H4 (cell line): Measurements from ENCODE around the gene CYSTM1. TPM values are rescaled to one million over a fixed set of nuclear protein-coding genes. Genes with fewer than 3 reads are reported as not detected.
"Not testable (repeated sequence)": the region's sequence is repeated elsewhere in the genome, so short reads cannot be mapped to it uniquely, and the experiment has no call there.

ENCODE experiments used
- DNase-seq: peaks from one replicate; pipeline ENCODE4 v3.0.0-alpha.2; 2015; ENCODE audit warnings: low spot score
- total RNA-seq: library from RNA; depleted of rRNA; stranded (reverse); fragments of >200 nt; shearing (Covaris generic); gene quantifications from 2 replicates; pipeline ENCODE4 v1.2.3, GENCODE V29; 2014

Gene CYSTM1
- total RNA-seq, 1 experiment from 2014 or later, result 15.4 TPM

DNA sequence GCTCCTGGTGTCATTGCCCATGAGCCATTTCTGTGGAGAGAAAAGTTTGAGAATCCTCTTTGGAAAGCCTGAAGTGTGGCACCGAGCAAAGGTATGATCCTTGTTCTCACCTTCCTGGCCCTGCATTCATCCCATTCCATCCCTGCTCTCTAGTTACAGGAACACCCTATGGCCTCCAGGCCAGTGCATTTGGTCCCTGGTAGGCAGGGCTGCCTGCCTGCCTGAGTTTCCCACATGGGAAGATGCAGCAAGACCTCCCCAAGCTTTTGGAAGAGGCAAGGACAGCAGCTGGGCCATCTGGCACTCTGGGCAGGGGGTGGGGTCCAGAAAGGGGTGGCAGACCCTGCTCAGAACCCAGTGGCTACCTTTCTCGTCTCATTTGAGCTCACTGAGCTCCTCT, 24.8 kb upstream of the CYSTM1 start:
- DNase-seq, result no peak

DNA sequence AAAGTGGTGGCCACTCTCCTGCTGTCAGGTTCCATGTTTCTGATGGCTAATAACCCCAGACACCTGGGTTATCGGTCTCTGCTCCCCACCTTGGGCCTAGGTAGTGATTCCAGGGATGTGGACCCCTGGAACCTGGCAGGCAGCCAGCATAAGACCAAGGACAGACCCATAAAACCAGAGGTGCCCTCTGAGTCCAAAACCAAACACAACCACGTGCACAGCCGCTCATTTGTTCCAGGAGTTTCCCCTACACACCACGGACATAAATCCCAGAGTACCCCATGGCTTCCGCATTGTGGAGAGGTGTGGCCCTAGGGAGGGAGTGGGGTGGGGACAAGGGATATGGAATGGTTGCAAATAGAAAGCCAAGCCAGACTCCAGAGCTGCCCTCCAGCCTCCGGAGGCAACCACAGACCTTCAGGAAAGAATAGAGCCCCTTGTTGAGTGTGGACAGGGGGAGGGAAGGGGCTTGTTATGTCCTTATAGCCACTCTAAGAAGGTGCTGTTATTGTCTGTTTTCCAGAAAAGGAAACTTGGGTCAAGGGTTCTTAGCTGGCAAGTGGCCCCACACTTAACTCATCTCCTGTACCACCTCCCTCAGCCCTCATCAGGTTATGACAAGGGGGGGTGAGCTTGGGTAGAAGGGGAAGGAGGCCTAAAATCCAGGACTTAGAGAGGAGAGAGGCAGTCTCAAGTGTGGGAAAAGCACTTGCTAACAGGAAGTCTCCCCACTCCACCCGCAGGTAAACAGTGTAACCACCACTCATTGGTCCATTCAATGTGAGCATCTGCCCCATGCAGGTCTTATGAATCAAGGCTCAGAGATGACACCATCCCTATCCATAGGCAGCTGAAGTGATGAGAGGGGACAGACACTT, 23.6 kb upstream of the CYSTM1 start:
- DNase-seq, result no peak

DNA sequence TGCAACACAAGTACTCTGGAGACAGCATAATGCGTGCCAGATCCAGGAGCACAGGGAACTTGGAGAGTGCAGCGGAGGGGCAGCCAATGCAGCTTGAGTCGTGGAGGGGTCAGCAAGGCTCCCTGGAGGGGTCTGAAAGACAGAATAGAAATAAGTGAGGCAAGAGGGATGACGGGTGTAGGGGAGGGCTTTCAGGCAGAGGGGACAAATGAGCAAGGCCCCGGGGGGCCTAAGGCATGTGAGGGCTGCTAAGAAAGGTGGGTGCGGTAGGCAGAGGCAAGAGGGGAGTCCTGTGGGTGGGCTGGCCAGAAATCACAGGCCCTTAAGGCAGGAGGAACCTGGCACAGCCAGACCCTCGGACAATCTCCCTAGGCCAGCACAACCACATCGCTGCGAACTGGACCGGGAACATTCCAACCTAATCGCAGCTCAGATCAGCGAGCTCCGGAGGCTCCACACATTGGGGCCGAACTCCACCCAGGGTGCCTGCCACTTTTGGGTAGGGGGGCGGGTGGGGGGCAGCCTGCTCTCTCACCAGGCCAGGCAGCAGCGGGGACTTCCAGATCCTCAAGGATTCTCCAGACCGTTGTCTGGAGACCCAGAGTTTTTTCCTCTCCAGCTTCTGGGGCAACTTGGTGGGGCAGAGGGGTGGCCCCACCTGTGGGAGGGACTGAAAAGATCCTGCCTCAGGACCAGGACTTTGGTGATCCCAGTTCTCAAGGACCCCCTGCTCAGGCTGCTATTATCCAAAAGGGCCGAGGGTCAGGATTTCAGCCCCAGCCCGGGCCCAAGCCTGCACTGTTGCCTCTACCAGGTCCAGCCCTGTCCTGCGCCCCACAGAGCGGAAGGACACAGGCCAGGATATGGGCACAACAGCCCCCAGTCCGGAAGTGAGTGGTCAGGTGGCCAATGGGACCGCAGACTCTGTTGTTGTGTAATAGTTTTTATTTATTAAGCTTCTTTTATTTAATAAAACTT, 22.7 kb upstream of the CYSTM1 start:
- no peak for DNase-seq

DNA sequence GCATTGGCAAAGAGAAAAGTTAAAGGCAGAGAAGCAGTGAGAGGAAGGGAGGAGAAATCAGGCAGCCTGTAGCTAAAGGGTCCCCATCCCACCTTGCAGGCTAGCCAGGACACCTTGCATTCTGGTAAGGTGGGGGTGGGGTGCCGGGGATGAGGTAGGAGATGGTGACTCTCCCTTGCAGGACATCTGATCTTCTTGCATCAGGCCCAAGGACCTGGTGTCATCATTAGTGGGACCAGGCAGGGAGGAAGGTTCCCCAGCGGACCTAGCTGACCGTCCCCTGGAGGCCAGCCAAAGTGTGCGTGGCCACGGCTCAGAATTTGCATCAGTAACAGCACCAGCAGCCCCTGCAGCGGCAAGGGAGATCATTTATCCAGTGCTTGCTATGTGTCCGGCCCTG, 21.7 kb upstream of the CYSTM1 start:
- DNase-seq, result no peak

DNA sequence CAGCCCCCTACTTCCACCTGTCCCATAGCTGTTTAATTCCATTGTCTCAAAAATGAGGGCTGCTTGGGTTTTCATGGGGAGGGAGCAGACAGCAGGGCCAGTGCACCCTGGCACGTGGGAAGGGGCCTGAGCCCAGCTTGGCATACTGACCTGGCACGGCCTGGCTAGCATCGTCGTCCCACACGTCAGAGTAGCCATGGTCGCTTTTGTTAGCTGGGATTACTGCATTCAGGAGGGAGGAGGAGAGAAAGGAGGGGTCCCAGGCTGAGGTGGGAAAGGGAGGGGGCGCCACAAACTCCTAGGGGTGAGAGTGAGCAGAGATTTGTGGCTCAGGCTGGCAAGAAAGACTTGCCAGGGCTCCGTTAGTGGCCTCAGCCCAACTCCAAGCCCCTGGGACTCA, 21.1 kb upstream of the CYSTM1 start:
- DNase-seq, result no peak

DNA sequence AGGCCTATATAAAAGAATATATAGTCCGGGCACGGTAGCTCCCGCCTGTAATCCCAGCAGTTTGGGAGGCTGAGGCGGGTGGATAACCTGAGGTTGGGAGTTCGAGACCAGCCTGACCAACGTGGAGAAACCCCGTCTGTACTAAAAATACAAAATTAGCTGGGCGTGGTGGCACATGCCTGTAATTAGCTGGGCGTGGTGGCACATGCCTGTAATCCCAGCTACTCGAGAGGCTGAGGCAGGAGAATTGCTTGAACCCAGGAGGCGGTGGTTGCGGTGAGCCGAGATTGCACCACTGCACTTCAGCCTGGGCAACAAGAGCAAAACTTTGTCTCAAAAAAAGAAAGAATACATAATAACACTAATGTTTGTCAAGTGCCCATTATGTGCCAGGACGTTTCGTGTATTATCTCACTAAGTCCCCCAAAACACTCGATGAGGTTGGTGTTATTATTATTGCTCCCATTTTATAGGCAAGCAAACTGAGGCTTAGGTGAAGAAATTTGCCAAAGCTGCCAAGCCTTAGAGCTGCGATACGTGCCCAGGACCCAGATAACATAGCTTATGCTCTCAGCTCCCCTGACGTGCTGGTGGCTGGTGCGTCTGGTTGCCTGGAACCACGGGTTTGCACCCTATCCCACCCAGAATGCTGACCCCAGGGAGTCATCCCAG, 20.1 kb upstream of the CYSTM1 start:
- not testable (repeated sequence) for DNase-seq

DNA sequence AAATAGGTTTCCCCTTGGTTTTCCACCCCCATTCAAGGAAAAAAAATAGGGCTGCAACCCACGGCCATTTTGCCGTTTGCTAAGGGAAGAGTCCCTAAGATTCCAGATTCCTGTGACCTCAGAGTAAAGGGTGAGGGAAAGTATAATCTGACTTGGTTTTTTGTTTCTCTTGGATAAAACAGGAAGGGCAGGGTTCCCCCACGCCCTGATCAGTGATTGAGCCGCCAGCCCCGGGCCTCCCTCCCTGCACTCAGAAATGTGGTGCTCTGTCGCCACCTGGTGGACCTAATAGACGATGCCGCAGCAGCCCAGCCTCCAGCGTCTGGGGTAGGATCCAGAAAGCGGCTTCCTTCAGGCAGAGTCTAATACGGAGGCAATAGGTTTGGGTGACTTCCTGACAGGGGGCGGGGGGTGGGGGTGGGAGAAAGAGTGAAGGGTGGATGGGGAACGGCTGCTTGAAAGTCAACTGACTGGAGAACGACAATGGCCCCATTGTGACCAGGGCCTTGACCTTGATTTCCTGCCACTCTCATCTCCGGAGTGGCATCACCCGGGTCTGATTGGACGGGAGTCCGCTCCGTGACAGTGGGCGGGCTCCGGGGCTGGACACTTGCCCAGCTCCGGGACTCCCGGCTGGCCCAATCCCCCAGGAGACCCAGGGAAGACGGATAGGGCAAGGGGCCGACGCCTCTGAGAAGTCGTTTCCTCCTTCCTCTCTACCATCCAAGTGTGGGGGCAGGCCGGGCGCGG, 17.8 kb upstream of the CYSTM1 start:
- DNase-seq, result peak; percentile 70

DNA sequence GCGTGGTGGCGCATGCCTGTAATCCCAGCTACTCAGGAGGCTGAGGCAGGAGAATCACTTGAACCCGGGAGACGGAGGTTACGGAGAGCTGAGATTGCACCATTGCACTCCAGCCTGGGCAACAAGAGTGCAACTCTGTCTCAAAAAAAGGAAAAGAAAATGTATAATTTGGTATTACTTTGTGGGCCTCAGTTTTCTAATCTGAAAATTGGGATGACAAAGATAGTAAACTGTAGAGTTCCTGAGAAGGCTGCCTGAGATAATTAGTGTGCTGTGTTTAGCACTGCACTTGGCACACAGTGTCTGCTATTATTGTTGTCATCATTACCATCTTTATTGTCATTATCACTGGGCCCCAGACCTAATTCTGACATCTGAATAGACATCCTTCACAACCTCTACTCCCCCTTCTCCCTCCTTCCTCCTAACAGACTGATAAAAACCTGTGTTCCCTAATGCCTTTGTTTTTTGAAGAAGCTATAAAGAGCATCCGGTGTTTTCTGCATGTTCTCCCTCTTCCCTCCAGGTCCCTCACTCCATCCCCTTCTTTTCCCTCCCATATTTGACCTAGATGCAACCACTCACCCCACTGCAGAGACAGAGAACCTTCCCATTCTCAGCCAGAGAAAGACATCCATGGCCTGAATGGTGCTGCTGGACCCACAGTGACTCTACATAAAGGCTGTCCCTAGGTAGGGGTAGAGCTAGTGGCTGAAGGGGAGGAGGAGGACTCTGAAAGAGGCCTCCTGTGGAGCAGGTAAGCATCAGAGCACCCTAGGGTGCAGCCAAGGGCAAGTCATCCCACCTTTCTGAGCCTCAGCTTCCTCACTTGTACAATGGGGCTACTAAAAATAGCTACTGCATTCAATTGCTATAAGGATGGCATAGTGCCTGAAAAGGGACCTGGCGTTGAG, 15.7 kb upstream of the CYSTM1 start:
- DNase-seq, result no peak

DNA sequence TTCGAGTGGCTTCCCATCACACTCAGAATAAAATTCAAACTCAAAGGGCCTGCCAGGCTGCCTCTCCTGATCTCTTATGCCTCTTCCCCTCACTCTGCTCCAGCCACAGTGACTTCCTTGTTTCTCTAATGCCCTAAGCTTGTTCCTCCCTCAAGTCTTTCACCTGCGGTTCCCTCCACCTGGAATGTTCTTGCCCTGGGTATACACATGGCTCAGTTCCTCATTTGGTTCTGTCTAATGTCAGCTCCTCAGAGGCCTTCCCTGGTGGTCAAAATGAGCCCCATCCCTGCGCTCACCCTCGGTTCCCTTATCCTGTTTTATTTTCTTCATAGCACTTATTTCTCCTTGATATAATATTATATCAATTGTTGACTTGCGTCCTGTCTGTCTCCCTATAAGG, 12.7 kb upstream of the CYSTM1 start:
- no peak for DNase-seq

DNA sequence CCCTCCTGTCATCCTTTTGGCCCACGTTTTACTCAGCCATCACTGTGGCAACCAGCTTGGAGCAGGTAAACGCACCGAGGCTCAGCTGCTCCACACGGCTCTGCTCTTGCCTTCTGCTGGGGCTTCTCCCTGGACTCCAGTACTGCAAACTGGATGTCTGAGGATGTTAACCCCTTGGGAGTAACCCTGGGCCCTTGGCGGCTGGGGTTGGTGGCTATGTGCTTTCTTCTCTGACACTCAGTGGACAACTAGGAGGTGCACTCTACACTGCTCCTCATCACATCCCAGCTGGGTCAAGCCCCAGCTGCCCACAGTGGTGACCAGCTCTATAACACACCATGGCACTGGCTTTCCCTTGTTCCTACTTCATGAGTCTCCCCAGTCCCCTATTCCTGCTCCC, 12.2 kb upstream of the CYSTM1 start:
- DNase-seq, result no peak

DNA sequence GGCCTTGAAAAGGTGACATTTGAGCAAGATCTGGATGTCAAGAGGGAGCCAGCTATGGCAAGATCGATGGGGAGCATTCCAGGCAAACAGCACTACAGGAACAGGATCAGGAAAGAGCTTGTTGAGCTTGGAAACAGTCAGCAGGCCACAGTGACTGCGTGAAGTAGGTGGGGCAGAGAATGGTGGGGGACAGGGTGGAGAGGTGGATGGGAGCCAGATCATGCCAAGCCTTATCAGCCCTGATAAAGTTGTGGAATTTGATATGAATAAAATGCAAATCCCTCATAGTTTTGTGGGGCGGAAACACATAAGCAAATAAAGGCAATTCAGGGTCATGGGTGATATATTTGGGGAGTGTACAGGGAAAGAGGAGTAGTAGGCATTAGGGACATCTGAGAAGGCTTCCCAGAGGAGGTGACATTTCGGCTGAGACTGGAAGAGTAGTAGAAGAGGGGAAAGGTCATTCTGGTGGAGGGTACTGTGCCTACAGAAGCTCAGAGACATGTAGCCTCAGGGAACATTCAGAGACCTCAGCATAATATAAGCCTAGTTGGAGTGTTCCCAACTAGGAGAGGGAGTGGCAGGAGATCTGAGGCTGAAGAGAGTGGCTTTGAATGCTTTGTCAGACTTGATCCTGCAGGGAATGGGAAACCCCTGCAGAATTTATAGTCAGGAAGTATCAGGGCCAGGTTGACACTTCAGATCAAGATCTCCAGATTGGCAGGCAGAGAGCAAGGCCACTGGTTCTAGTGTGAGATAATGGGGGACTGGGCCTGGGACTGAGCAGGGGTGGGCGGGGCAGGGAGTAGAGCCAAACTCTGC, 9.7 kb upstream of the CYSTM1 start:
- no peak for DNase-seq

DNA sequence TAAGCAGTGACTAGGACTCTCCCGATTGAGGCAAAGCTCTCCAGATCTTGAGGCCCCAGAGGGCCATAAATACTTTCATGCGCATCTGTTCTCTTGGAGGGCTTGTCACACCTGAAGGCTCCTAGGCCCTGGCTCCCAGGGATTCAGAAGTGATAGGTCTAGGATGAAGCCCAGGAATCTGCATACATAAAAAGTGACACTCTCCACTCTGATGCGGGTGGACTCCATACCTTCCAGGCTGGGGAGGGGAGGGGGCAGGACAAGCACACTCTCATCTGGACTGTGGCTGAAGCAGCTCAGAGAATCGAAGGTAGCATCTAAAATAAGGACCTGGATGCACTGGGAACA, 9.1 kb upstream of the CYSTM1 start:
- DNase-seq, result no peak

DNA sequence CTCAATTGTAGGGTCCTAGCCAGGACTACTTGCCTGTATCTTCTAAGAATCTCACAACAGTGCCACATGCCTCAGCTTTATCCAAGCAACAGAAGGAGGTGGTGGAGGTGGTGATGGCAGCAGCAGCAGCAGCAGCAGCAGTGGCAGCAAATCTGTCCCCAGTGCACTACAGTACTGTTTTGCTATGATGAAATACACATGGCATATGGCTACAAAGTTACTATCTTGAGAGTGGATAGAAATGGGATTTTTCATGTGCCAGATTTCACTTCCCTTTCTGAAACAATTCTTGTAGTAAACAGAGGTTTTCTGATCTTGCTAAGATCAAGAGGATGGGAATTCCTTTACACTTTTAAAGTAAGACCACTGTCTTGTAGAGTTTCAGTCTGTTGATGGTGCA, 8.1 kb upstream of the CYSTM1 start:
- no peak for DNase-seq

DNA sequence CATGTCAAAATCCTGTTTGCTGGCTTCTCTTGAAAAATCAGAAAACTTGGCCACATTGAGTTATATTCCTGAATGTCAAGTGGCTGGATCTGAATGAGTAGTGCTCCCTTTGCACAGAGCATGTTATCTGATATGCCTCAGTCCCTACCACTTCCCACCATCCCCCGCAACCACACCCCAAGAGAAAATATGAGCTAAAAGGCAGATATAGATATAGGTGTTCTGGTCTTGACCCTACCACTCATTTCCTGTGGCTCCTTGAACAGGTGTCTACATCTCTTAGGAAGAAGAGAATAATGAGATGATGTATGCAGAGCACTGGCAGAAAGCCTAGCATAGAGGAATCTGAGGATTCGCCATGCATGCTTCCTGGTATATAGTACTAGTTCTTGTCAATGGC, 6.6 kb upstream of the CYSTM1 start:
- DNase-seq, result no peak

DNA sequence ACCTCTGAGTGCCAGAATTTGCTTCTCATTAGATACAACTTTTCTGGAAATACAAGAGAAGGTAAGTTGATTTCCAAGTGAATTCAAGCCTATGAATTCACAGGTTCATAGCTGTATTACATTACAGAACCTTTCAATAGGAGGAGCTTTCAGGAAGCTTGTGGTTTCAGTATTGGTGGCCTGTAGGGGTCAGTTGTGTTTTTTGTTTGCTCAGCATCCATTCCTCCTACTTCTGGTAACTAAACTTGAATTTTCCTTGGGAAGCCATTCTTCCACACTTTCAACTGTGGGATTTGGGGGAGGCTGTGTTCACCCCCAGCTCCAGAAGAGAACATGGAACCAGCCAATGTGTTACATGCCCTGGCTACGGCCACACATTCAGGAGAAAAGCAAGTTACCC, 5.6 kb upstream of the CYSTM1 start:
- DNase-seq, result no peak

DNA sequence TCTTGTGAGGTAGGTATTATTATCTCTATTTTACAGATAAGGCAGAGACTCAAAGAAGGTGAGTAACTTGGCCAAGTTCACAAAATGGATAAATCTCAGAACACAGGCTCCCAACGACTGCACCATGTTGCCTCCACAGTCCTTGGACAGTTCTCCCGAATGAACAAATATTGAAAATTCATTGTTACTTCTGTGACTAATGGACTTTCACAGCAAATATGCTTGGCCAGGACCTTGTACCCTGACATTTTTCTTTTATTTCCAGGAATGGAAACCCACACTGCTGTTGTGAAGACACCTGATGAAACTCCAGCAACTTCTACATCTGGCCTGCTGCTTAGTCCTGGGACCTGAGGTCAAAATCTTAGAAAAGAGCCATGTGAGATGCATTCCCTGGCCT, 2.5 kb upstream of the CYSTM1 start:
- no peak for DNase-seq

DNA sequence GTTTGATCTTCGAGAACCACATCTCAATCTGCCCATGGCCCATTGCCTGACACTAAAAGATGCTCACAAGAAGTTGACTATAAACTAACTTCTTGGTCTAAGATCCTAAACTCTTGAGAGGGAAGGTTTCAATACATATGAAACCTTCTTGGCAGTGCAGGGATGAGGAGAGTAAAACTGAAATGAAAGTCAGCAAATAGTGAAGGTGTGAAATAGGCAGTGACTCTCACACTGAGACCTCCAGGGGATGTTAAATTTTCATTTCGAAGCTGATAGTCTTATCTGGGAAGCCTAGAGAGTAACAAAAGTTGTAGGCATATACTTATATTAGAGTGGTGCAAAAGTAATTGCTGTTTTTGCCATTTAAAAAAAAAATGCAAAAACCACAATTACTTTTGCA, 974 bp upstream of the CYSTM1 start:
- no peak for DNase-seq

DNA sequence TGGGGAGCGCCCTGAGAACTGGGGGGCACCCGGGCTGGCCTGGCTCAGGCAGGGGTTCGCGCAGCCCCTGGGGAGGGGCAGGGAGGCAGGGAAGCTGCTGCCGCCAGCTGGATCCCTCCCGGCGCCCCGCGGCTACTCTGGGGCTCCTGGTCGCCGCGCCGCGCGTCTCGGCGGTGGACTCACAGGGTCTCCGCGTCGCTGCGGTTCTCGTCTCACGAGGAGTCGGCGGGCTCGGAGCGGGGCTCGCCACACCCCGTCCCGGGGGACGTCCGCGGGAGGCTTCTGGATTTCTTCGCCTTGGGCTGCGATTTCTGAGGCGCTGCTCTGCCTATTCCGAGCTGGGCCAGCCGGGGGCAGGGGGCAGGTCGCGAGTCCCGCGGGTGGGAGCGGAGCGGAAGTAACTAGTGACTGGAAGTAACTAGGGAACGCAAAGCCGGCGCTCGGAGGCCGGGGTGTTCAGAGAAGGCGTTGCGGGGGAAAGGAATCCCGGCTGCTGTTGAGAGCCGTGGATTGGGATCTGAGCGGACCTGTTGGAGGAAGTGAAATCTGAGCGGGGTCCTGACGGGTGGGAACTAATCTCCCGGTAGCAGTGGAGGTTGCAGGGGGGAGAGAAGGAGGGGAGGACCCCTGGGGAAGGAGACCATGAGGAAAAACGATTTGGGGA, 511 bp downstream of the CYSTM1 start:
- DNase-seq, result peak; percentile 38

DNA sequence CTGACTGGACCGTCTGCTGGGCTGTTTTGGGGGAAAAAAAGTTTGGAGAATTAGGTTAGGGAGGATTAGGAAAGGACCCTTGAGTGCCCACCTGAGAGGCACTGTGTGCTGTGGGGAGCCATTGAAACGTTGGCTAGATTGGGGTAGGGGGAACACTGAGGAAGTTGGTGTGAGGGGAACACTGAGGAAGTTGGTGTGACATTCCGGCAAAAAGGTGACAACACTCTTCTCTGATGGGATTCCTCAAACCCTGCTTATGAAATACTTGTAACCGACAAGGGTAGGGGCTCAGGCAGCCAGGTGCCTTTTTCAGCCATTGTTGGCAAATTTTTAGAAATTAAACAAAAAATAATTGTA, 1.0 kb downstream of the CYSTM1 start:
- no peak for DNase-seq
